WTC11 (cell line): Measurements from ENCODE around the gene FBXW4. TPM values are rescaled to one million over a fixed set of nuclear protein-coding genes. Genes with fewer than 3 reads are reported as not detected.
A peak's percentile ranks its signal among the peaks of the same experiment; 100 is the strongest.

ENCODE experiments used
- ATAC-seq: fragments of 200-7000 bp; cut with Tn5 transposase; 2 replicates; pipeline ENCODE4 v1.10.0; 2021; ENCODE audit warnings: mild to moderate bottlenecking, moderate library complexity
- CTCF ChIA-PET: fragments of 300-600 bp; sonication (Branson Sonifier 250); formaldehyde crosslinking; loops from one replicate; lab custom pipeline; 2021; ENCODE audit warnings: antibody characterized with exemption; lab: Charles Lee
- POLR2A ChIA-PET: fragments of 350-600 bp; sonication (Branson Sonifier 250); formaldehyde crosslinking; loops from one replicate; lab custom pipeline; 2021; ENCODE audit warnings: antibody characterized with exemption; lab: Charles Lee
- DNase-seq: peaks from one replicate; pipeline ENCODE4 v3.0.0; 2021; ENCODE audit warnings: low spot score
- H3K27ac Mint-ChIP-seq: 2 replicates; pipeline ENCODE4 v1.8.0; 2021; ENCODE audit warnings: mixed read lengths
- H3K27me3 Mint-ChIP-seq: 2 replicates; pipeline ENCODE4 v1.8.0; 2021; ENCODE audit warnings: low read depth, mild to moderate bottlenecking, moderate library complexity, mixed read lengths
- H3K36me3 Mint-ChIP-seq: 2 replicates; pipeline ENCODE4 v1.8.0; 2021; ENCODE audit warnings: mixed read lengths
- H3K4me1 Mint-ChIP-seq: 2 replicates; pipeline ENCODE4 v1.8.0; 2022; ENCODE audit warnings: mixed read lengths
- H3K4me3 Mint-ChIP-seq: 2 replicates; pipeline ENCODE4 v1.8.0; 2021; ENCODE audit warnings: mild to moderate bottlenecking, moderate library complexity, mixed read lengths
- H3K9me3 Mint-ChIP-seq: 2 replicates; pipeline ENCODE4 v1.8.0; 2021; ENCODE audit warnings: mixed read lengths
- ATF1 ChIP-seq: sonication (generic); formaldehyde crosslinking; IDR thresholded peaks from 2 replicates; pipeline ENCODE4 v1.8.1; 2023; ENCODE audit warnings: mild to moderate bottlenecking, moderate library complexity, missing genetic modification reagents
- ATF3 ChIP-seq: sonication (generic); formaldehyde crosslinking; conservative IDR thresholded peaks from 2 replicates; pipeline ENCODE4 v1.8.1; 2022; ENCODE audit warnings: mild to moderate bottlenecking, missing genetic modification reagents
- ATF6 ChIP-seq: sonication (generic); formaldehyde crosslinking; IDR thresholded peaks from 2 replicates; pipeline ENCODE4 v1.8.1; 2023; ENCODE audit warnings: mild to moderate bottlenecking, missing genetic modification reagents
- E2F1 ChIP-seq: sonication (generic); formaldehyde crosslinking; IDR thresholded peaks from 2 replicates; pipeline ENCODE4 v1.8.0; 2022; ENCODE audit warnings: mild to moderate bottlenecking, missing genetic modification reagents
- ERG ChIP-seq: fragments of 250-450 bp; sonication (Bioruptor Pico); IDR thresholded peaks from 2 replicates; pipeline ENCODE4 v1.8.0; 2021; ENCODE audit warnings: mild to moderate bottlenecking
- NFATC4 ChIP-seq: fragments of 250-450 bp; sonication (Bioruptor Pico); IDR thresholded peaks from 2 replicates; pipeline ENCODE4 v1.9.0; 2021; ENCODE audit warnings: mild to moderate bottlenecking
- NFYB ChIP-seq: sonication (generic); formaldehyde crosslinking; conservative IDR thresholded peaks from 2 replicates; pipeline ENCODE4 v1.8.0; 2022; ENCODE audit warnings: low read depth, missing genetic modification reagents
- NR2C2 ChIP-seq: sonication (generic); formaldehyde crosslinking; IDR thresholded peaks from 2 replicates; pipeline ENCODE4 v1.8.0; 2022; ENCODE audit warnings: mild to moderate bottlenecking, missing genetic modification reagents
- PRDM15 ChIP-seq: sonication (generic); formaldehyde crosslinking; IDR thresholded peaks from 2 replicates; pipeline ENCODE4 v1.8.0; 2022; ENCODE audit warnings: missing genetic modification reagents
- PRRX2 ChIP-seq: fragments of 250-450 bp; sonication (Bioruptor Pico); IDR thresholded peaks from 2 replicates; pipeline ENCODE4 v1.8.0; 2021; ENCODE audit warnings: mild to moderate bottlenecking
- SMAD3 ChIP-seq: sonication (generic); formaldehyde crosslinking; IDR thresholded peaks from 2 replicates; pipeline ENCODE4 v1.8.0; 2022; ENCODE audit warnings: missing genetic modification reagents, mild to moderate bottlenecking, borderline replicate concordance
- SMAD4 ChIP-seq: sonication (generic); formaldehyde crosslinking; IDR thresholded peaks from 2 replicates; pipeline ENCODE4 v1.8.0; 2022; ENCODE audit warnings: mild to moderate bottlenecking, missing genetic modification reagents
- TCF7 ChIP-seq: sonication (generic); formaldehyde crosslinking; IDR thresholded peaks from 2 replicates; pipeline ENCODE4 v1.8.0; 2022; ENCODE audit warnings: mild to moderate bottlenecking, low read depth, missing genetic modification reagents, moderate library complexity
- TEAD4 ChIP-seq: sonication (generic); formaldehyde crosslinking; IDR thresholded peaks from 2 replicates; pipeline ENCODE4 v1.8.0; 2022; ENCODE audit warnings: mild to moderate bottlenecking, missing genetic modification reagents
- ZNF263 ChIP-seq: sonication (generic); formaldehyde crosslinking; IDR thresholded peaks from 2 replicates; pipeline ENCODE4 v1.8.1; 2022; ENCODE audit warnings: low read depth, mild to moderate bottlenecking, moderate library complexity, missing genetic modification reagents
- ZNF317 ChIP-seq: sonication (generic); formaldehyde crosslinking; IDR thresholded peaks from 2 replicates; pipeline ENCODE4 v1.8.1; 2023; ENCODE audit warnings: low read depth, mild to moderate bottlenecking, moderate library complexity, missing genetic modification reagents, borderline replicate concordance
- ZNF532 ChIP-seq: fragments of 250-450 bp; sonication (Bioruptor Pico); IDR thresholded peaks from 2 replicates; pipeline ENCODE4 v1.9.0; 2021; ENCODE audit warnings: mild to moderate bottlenecking, borderline replicate concordance
- total RNA-seq: library from RNA; stranded (reverse); gene quantifications from 3 replicates; pipeline ENCODE4 v1.2.3, GENCODE V29; 2021

FBXW4 gene
- total RNA-seq, 1 experiment from 2014 or later = 45.3 TPM

GRCh38 chr10:101693651-101693977 is 1.4 kb downstream of the FBXW4 start:
- ATAC-seq = no peak
- H3K36me3 Mint-ChIP-seq = no peaks in the 10 kb centered on the region

GRCh38 chr10:101691081-101691480 is 3.9 kb downstream of the FBXW4 start:
- H3K36me3 Mint-ChIP-seq = no peaks in the 10 kb centered on the region
- TF ChIP-seq ZNF532 (no peak), ATF3 (no peak), NFATC4 (no peak), ATF1 (CRISPR knock-in tag) (no peak)
- ATAC-seq (no peak), DNase-seq (no peak)
- peaks cover 48% of the 10 kb centered on the region for H3K4me1 Mint-ChIP-seq
- CTCF ChIA-PET = no interaction called here
- H3K27me3 Mint-ChIP-seq = no peaks in the 10 kb centered on the region
- H3K9me3 Mint-ChIP-seq = no peaks in the 10 kb centered on the region
- peak overlapping the region; percentile 4; the same call in 1 of the 2 replicates for H3K27ac Mint-ChIP-seq
- POLR2A ChIA-PET = no interaction called here
- no peak overlapping the region for H3K4me3 Mint-ChIP-seq

More at GRCh38 chr10:101693651-101693977, 1.4 kb downstream of the FBXW4 start:
- Mint-ChIP-seq H3K4me1 (peaks cover 47% of the 10 kb centered on the region), H3K27ac (peak overlapping the region; percentile 95), H3K4me3 (peak overlapping the region; percentile 81), H3K9me3 (no peaks in the 10 kb centered on the region), H3K27me3 (no peaks in the 10 kb centered on the region)
- DNase-seq = no peak
- ChIA-PET POLR2A (interaction anchor here (0.5 to 1.5 kb wide), 4 partner anchors 45 to 125 kb away, joined by 3 to 6 read pairs (median 3); partner anchors contain the start of gene OGA), CTCF (interaction anchor here (1.0 to 1.8 kb wide), 6 partner anchors 56 to 147 kb away, joined by 3 to 9 read pairs (median 4); no protein-coding TSS in a partner anchor)
- TF ChIP-seq SMAD4 = no peak
- TF ChIP-seq TCF7 (CRISPR knock-in tag) = no peak
- TF ChIP-seq E2F1 = no peak
- TF ChIP-seq SMAD3 (CRISPR knock-in tag) = no peak
- TF ChIP-seq TEAD4 (CRISPR knock-in tag) = no peak
- TF ChIP-seq PRRX2 = no peak
- TF ChIP-seq NR2C2 (CRISPR knock-in tag) = no peak
- no peak for TF ChIP-seq NFYB (CRISPR knock-in tag)
- no peak for TF ChIP-seq ATF6
- TF ChIP-seq, all 79 proteins: peak for 0

- no peak overlapping the region for H3K27ac Mint-ChIP-seq
- TF ChIP-seq ZNF263 (CRISPR knock-in tag) = no peak
- TF ChIP-seq PRDM15 = no peak
- TF ChIP-seq ERG (CRISPR knock-in tag) = no peak
- TF ChIP-seq ZNF317 (CRISPR knock-in tag) = no peak
These were observed 4.5 kb downstream of the FBXW4 start for GRCh38 chr10:101690461-101690860.

More at GRCh38 chr10:101690461-101690860, 4.5 kb downstream of the FBXW4 start:
- Mint-ChIP-seq H3K4me1 (peaks cover 45% of the 10 kb centered on the region), H3K4me3 (no peak overlapping the region), H3K36me3 (no peaks in the 10 kb centered on the region), H3K27me3 (no peaks in the 10 kb centered on the region), H3K9me3 (no peaks in the 10 kb centered on the region)
- no peak for DNase-seq
- ChIA-PET CTCF (interaction anchor here (0.7 to 2.5 kb wide), 3 partner anchors 59 to 88 kb away, joined by 3 to 14 read pairs (median 3); no protein-coding TSS in a partner anchor), POLR2A (no interaction called here)
- ATAC-seq = no peak
